ENCODE measurements around the gene CASTOR1. TPM values are rescaled to one million over a fixed set of nuclear protein-coding genes. Genes with fewer than 3 reads are reported as not detected.

The CASTOR1 gene
- total RNA-seq, 2 experiments from 2014 or later: 4.5 to 9.1 TPM

- DNase-seq (ENCODE audit: low spot score): no peak
- Histone ChIP-seq H3K36me3 (ENCODE audit: insufficient read depth, low read length) (peaks cover 98% of the 10 kb centered on the region), H3K4me2 (ENCODE audit: low read length) (no peak overlapping the region), H3K4me3 (ENCODE audit: low read depth, low read length, poor library complexity, severe bottlenecking) (no peak overlapping the region), H3K9me2 (ENCODE audit: insufficient read depth, low read length) (no peaks in the 10 kb centered on the region), H3K9me3 (ENCODE audit: low read length) (no peaks in the 10 kb centered on the region), H3K79me2 (ENCODE audit: insufficient read depth, low read depth, low read length) (no peaks in the 10 kb centered on the region), H2AFZ (ENCODE audit: low read length) (no peak overlapping the region), H3K27ac (ENCODE audit: low read depth, low read length, poor library complexity, severe bottlenecking) (no peak overlapping the region), H4K20me1 (ENCODE audit: insufficient read depth, low read length) (no peaks in the 10 kb centered on the region), H3K4me1 (ENCODE audit: insufficient read depth, low read length, poor library complexity, severe bottlenecking) (no peaks in the 10 kb centered on the region)
- intact Hi-C loops (cut with micrococcal nuclease; ENCODE audit: unreplicated experiment): no loop called here
- CTCF ChIA-PET (ENCODE audit: unreplicated experiment): no interaction called here
- TF ChIP-seq EZH2phosphoT487 (IDR thresholded peaks at IDR 0.05; ENCODE audit: borderline replicate concordance, low read depth, low read length): no peak
- TF ChIP-seq, protein P1, sequence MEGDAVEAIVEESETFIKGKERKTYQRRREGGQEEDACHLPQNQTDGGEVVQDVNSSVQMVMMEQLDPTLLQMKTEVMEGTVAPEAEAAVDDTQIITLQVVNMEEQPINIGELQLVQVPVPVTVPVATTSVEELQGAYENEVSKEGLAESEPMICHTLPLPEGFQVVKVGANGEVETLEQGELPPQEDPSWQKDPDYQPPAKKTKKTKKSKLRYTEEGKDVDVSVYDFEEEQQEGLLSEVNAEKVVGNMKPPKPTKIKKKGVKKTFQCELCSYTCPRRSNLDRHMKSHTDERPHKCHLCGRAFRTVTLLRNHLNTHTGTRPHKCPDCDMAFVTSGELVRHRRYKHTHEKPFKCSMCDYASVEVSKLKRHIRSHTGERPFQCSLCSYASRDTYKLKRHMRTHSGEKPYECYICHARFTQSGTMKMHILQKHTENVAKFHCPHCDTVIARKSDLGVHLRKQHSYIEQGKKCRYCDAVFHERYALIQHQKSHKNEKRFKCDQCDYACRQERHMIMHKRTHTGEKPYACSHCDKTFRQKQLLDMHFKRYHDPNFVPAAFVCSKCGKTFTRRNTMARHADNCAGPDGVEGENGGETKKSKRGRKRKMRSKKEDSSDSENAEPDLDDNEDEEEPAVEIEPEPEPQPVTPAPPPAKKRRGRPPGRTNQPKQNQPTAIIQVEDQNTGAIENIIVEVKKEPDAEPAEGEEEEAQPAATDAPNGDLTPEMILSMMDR (conservative IDR thresholded peaks at IDR 0.05; ENCODE audit: low read length): no peak
- BruUV-seq (replicated peaks): no TSS peak
- POLR2A ChIA-PET: no interaction called here
Measured at GRCh38 chr22:30337461-30337778, 48.1 kb upstream of the CASTOR1 start.

DNA sequence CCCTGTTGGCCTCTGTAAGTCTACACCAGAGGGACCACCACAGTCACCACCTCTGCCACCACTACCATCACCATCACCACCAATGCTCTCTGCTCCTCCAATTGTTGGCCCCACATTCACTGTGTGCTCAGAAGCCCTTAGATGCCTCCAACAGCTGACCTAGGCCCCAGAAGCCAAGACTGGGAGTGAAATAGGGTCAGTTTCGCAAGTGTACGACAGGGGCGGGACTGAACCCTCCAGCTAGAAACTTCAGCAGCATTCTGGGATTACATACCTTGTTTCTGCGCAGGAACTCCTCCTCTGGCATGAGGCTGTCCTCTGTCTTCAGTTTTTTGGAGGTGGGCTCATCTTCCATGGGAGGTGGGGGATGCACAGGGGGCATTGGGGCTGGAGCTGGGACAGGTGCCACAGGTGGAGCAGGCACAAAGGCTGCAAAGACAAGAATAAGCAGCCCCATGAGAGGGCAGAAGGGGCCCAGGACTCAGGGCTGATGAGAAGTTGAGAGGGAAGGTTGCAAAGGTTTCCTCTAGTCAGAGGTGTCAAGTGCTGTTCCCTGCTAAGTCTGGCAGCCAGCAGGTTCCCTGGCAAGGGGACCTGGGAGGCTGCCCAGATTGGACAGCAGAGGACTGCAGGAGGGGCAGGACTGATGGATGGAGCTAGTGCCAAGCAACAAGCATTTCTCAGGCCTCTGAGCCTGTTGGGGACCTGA lies 47.6 kb upstream of the CASTOR1 start:
- ChIA-PET CTCF (ENCODE audit: unreplicated experiment) (no interaction called here), POLR2A (no interaction called here)
- no peak overlapping the region for H2AFZ ChIP-seq (ENCODE audit: low read length)
- H4K20me1 ChIP-seq (ENCODE audit: insufficient read depth, low read length): no peaks in the 10 kb centered on the region
- intact Hi-C loops (cut with micrococcal nuclease; ENCODE audit: unreplicated experiment): no loop called here
- no peak overlapping the region for H3K4me2 ChIP-seq (ENCODE audit: low read length)
- H3K27ac ChIP-seq (ENCODE audit: low read depth, low read length, poor library complexity, severe bottlenecking): no peak overlapping the region
- no peaks in the 10 kb centered on the region for H3K9me3 ChIP-seq (ENCODE audit: low read length)
- H3K79me2 ChIP-seq (ENCODE audit: insufficient read depth, low read depth, low read length): no peaks in the 10 kb centered on the region
- H3K36me3 ChIP-seq (ENCODE audit: insufficient read depth, low read length): peaks cover 96% of the 10 kb centered on the region
- TF ChIP-seq EZH2phosphoT487 (IDR thresholded peaks at IDR 0.05; ENCODE audit: borderline replicate concordance, low read depth, low read length): no peak
- TF ChIP-seq, protein P1 (conservative IDR thresholded peaks at IDR 0.05; ENCODE audit: low read length): no peak
- H3K4me3 ChIP-seq (ENCODE audit: low read depth, low read length, poor library complexity, severe bottlenecking): no peak overlapping the region
- no TSS peak for BruUV-seq (replicated peaks)
- H3K9me2 ChIP-seq (ENCODE audit: insufficient read depth, low read length): no peaks in the 10 kb centered on the region
- DNase-seq (ENCODE audit: low spot score): no peak
- H3K4me1 ChIP-seq (ENCODE audit: insufficient read depth, low read length, poor library complexity, severe bottlenecking): no peaks in the 10 kb centered on the region

DNA sequence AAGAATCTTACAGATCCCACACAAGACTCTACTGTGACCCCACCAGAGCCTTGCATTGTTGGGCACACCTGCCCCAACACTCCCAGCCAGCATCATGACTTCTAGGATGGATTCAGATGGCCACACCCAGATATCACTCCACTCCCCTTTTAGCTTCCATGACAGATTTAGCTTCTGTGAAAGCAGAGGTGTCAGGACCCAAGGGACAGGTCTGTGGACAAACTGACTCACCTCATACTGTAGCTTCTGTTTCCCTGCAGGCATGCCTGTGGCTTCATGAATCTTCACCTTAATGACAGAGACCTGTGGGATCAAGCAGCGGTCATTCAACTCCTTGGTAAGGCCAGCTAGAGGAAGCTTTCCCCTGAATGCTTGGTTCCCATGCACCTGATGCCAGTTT lies 45.9 kb upstream of the CASTOR1 start:
- no peaks in the 10 kb centered on the region for H3K4me1 ChIP-seq (ENCODE audit: insufficient read depth, low read length, poor library complexity, severe bottlenecking)
- BruUV-seq (replicated peaks): no TSS peak
- no peak for TF ChIP-seq EZH2phosphoT487 (IDR thresholded peaks at IDR 0.05; ENCODE audit: borderline replicate concordance, low read depth, low read length)
- TF ChIP-seq, protein P1 (conservative IDR thresholded peaks at IDR 0.05; ENCODE audit: low read length): no peak
- H3K27ac ChIP-seq (ENCODE audit: low read depth, low read length, poor library complexity, severe bottlenecking): no peak overlapping the region
- intact Hi-C loops (cut with micrococcal nuclease; ENCODE audit: unreplicated experiment): no loop called here
- peaks cover 90% of the 10 kb centered on the region for H3K36me3 ChIP-seq (ENCODE audit: insufficient read depth, low read length)
- H3K4me2 ChIP-seq (ENCODE audit: low read length): no peak overlapping the region
- no peaks in the 10 kb centered on the region for H4K20me1 ChIP-seq (ENCODE audit: insufficient read depth, low read length)
- POLR2A ChIA-PET: interaction anchor here (0.6 kb wide), 1 partner anchor 90 kb away, joined by 3 read pairs; the partner anchor contains the start of gene MTFP1
- DNase-seq (ENCODE audit: low spot score): no peak
- CTCF ChIA-PET (ENCODE audit: unreplicated experiment): interaction anchor here (0.6 kb wide), 1 partner anchor 52 kb away, joined by 3 read pairs; the partner anchor contains the start of gene RNF215
- no peak overlapping the region for H3K4me3 ChIP-seq (ENCODE audit: low read depth, low read length, poor library complexity, severe bottlenecking)
- no peaks in the 10 kb centered on the region for H3K79me2 ChIP-seq (ENCODE audit: insufficient read depth, low read depth, low read length)
- no peaks in the 10 kb centered on the region for H3K9me3 ChIP-seq (ENCODE audit: low read length)
- H2AFZ ChIP-seq (ENCODE audit: low read length): no peak overlapping the region
- H3K9me2 ChIP-seq (ENCODE audit: insufficient read depth, low read length): no peaks in the 10 kb centered on the region

All from OCI-LY7 (cell line).